ENCODE data around the gene GPR3. TPM values are rescaled to one million over a fixed set of nuclear protein-coding genes. Genes with fewer than 3 reads are reported as not detected.

GPR3 gene
- total and polyA plus RNA-seq, 2 donors (not counting 3 experiments of a cell fraction or from before 2014, with no cell fraction given): 1.8 TPM

DNA sequence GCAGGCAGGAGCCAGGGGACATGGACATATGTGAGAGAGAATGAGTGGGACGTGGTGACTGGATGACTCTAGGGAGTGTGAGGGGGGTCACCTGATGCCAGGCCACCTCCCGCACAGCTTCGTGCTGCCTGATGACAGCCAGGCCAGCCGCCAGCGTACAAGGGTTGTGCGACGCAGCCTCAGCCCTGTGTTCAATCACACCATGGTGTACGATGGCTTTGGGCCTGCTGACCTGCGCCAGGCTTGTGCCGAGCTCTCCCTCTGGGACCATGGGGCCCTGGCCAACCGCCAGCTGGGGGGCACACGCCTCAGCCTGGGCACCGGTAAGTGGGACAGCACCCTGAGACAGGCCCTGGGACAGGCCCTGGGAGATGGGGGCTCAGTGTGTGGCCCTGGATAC lies 39.3 kb upstream of the GPR3 start:
- dilution Hi-C loops (cut with MboI; ENCODE audit: extremely low pct_ligation_motif_present, low sequenced_read_pairs) (no loop called here), intact Hi-C loops (cut with micrococcal nuclease) (no loop called here)
- TF ChIP-seq EZH2 (IDR thresholded peaks at IDR 0.05; ENCODE audit: borderline replicate concordance, low read depth, low read length, severe bottlenecking): no peak
- no peak for TF ChIP-seq POLR2AphosphoS5 (IDR thresholded peaks at IDR 0.05; ENCODE audit: insufficient read depth, low read depth, low read length)
- TF ChIP-seq MYC (IDR thresholded peaks at IDR 0.05; ENCODE audit: low read depth, low read length): no peak
- TF ChIP-seq JUN (IDR thresholded peaks at IDR 0.05; ENCODE audit: borderline replicate concordance, insufficient read depth, insufficient read length, low read depth): no peak
- no peak for TF ChIP-seq FOS (IDR thresholded peaks at IDR 0.05; ENCODE audit: borderline replicate concordance, insufficient read depth, low read length)
- no peak for TF ChIP-seq GATA2 (IDR thresholded peaks at IDR 0.05; ENCODE audit: insufficient read depth, insufficient read length, low read depth, low read length)
- no peak overlapping the region for H3K27ac ChIP-seq (ENCODE audit: insufficient read depth, low read depth, low read length)
- H3K4me3 ChIP-seq (replicated peaks in 1 of 3; ENCODE audit: insufficient read depth in 1 of 3, low read depth in 1 of 3, low read length in 3 of 3): no peak overlapping the region
- H3K4me2 ChIP-seq (ENCODE audit: insufficient read depth, low read length): no peak overlapping the region
- H2AFZ ChIP-seq (ENCODE audit: low read depth, low read length): no peak overlapping the region
- FAIRE-seq (no peak), DNase-seq (ENCODE audit: low read depth, low spot score) (no peak)
- H3K4me1 ChIP-seq (ENCODE audit: control insufficient read depth, extremely low read depth, insufficient read depth, low read length): peaks cover 7% of the 10 kb centered on the region
- no TSS peak for BruUV-seq (replicated peaks)
- no peak overlapping the region for H3K9ac ChIP-seq (replicated peaks; ENCODE audit: extremely low read depth, insufficient read depth, low read length)
- ChIA-PET POLR2A (no interaction called here), CTCF (interaction anchor here (0.7 to 5.5 kb wide), 7 partner anchors 13 to 57 kb away, joined by 3 to 54 read pairs (median 8); partner anchors contain the start of gene MAP3K6)
- no peaks in the 10 kb centered on the region for H3K79me2 ChIP-seq (ENCODE audit: control insufficient read depth, insufficient read depth, low read length)
- H4K20me1 ChIP-seq (replicated peaks; ENCODE audit: control insufficient read depth, extremely low read depth, insufficient read depth, low read length): no peaks in the 10 kb centered on the region
- H3K36me3 ChIP-seq (ENCODE audit: control insufficient read depth in 2 of 2, extremely low read depth in 1 of 2, insufficient read depth in 2 of 2, low read length in 2 of 2): peaks cover 0 to 2% of the 10 kb centered on the region in 2 experiments
- H3K9me3 ChIP-seq (replicated peaks; ENCODE audit: control insufficient read depth, insufficient read depth, low read length): no peaks in the 10 kb centered on the region
- no peaks in the 10 kb centered on the region for H3K9me1 ChIP-seq (replicated peaks; ENCODE audit: control insufficient read depth, extremely low read depth, insufficient read depth, low read length)
- peaks cover 2 to 5% of the 10 kb centered on the region in 2 experiments for H3K27me3 ChIP-seq (ENCODE audit: control insufficient read depth in 2 of 2, insufficient read depth in 2 of 2, low read length in 2 of 2)

DNA sequence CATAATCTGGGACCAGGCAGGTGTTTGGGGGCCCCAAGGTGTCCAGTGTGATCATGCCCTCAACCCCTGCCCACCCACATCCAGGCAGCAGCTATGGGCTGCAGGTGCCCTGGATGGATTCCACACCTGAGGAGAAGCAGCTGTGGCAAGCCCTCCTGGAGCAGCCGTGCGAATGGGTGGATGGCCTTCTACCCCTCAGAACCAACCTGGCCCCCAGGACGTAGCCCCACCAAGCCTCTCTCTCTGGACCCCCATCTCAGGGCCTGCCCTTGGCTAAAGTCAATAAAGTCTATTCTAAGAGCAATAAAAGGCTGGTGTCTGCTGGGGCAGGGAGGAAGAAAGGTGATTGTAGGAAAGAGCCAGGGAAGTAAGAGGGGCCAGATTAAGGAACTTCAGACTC lies 38.8 kb upstream of the GPR3 start:
- no peak for DNase-seq (ENCODE audit: low read depth, low spot score)
- Histone ChIP-seq H2AFZ (ENCODE audit: low read depth, low read length) (no peak overlapping the region), H3K9ac (replicated peaks; ENCODE audit: extremely low read depth, insufficient read depth, low read length) (no peak overlapping the region), H4K20me1 (replicated peaks; ENCODE audit: control insufficient read depth, extremely low read depth, insufficient read depth, low read length) (no peaks in the 10 kb centered on the region), H3K36me3 (ENCODE audit: control insufficient read depth in 2 of 2, extremely low read depth in 1 of 2, insufficient read depth in 2 of 2, low read length in 2 of 2) (peaks cover 0 to 2% of the 10 kb centered on the region in 2 experiments), H3K4me3 (replicated peaks in 1 of 3; ENCODE audit: insufficient read depth in 1 of 3, low read depth in 1 of 3, low read length in 3 of 3) (no peak overlapping the region), H3K4me2 (ENCODE audit: insufficient read depth, low read length) (no peak overlapping the region), H3K27me3 (ENCODE audit: control insufficient read depth in 2 of 2, insufficient read depth in 2 of 2, low read length in 2 of 2) (peaks cover 2 to 5% of the 10 kb centered on the region in 2 experiments), H3K79me2 (ENCODE audit: control insufficient read depth, insufficient read depth, low read length) (no peaks in the 10 kb centered on the region), H3K9me3 (replicated peaks; ENCODE audit: control insufficient read depth, insufficient read depth, low read length) (no peaks in the 10 kb centered on the region), H3K9me1 (replicated peaks; ENCODE audit: control insufficient read depth, extremely low read depth, insufficient read depth, low read length) (no peaks in the 10 kb centered on the region), H3K27ac (ENCODE audit: insufficient read depth, low read depth, low read length) (no peak overlapping the region), H3K4me1 (ENCODE audit: control insufficient read depth, extremely low read depth, insufficient read depth, low read length) (peaks cover 7% of the 10 kb centered on the region)
- dilution Hi-C loops (cut with MboI; ENCODE audit: extremely low pct_ligation_motif_present, low sequenced_read_pairs): no loop called here
- intact Hi-C loops (cut with micrococcal nuclease): no loop called here
- TF ChIP-seq, protein P1, sequence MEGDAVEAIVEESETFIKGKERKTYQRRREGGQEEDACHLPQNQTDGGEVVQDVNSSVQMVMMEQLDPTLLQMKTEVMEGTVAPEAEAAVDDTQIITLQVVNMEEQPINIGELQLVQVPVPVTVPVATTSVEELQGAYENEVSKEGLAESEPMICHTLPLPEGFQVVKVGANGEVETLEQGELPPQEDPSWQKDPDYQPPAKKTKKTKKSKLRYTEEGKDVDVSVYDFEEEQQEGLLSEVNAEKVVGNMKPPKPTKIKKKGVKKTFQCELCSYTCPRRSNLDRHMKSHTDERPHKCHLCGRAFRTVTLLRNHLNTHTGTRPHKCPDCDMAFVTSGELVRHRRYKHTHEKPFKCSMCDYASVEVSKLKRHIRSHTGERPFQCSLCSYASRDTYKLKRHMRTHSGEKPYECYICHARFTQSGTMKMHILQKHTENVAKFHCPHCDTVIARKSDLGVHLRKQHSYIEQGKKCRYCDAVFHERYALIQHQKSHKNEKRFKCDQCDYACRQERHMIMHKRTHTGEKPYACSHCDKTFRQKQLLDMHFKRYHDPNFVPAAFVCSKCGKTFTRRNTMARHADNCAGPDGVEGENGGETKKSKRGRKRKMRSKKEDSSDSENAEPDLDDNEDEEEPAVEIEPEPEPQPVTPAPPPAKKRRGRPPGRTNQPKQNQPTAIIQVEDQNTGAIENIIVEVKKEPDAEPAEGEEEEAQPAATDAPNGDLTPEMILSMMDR (IDR thresholded peaks at IDR 0.05; ENCODE audit: extremely low read depth in 1 of 2, insufficient read depth in 1 of 2, low read depth in 1 of 2, low read length in 2 of 2): no peak
- no peak for TF ChIP-seq JUN (IDR thresholded peaks at IDR 0.05; ENCODE audit: borderline replicate concordance, insufficient read depth, insufficient read length, low read depth)
- no peak for TF ChIP-seq GATA2 (IDR thresholded peaks at IDR 0.05; ENCODE audit: insufficient read depth, insufficient read length, low read depth, low read length)
- no peak for TF ChIP-seq MYC (IDR thresholded peaks at IDR 0.05; ENCODE audit: low read depth, low read length)
- TF ChIP-seq, protein P2, sequence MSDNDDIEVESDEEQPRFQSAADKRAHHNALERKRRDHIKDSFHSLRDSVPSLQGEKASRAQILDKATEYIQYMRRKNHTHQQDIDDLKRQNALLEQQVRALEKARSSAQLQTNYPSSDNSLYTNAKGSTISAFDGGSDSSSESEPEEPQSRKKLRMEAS (IDR thresholded peaks at IDR 0.05; ENCODE audit: insufficient read depth, insufficient read length): no peak
- no peak for TF ChIP-seq FOS (IDR thresholded peaks at IDR 0.05; ENCODE audit: borderline replicate concordance, insufficient read depth, low read length)
- no peak for TF ChIP-seq POLR2A (IDR thresholded peaks at IDR 0.05; ENCODE audit: low read depth, low read length)
- no peak for TF ChIP-seq POLR2AphosphoS5 (IDR thresholded peaks at IDR 0.05; ENCODE audit: insufficient read depth, low read depth, low read length)
- TF ChIP-seq EZH2 (IDR thresholded peaks at IDR 0.05; ENCODE audit: borderline replicate concordance, low read depth, low read length, severe bottlenecking): no peak
- ChIA-PET CTCF (interaction anchor here (0.7 to 5.5 kb wide), 6 partner anchors 12 to 57 kb away, joined by 3 to 54 read pairs (median 10); partner anchors contain the start of gene MAP3K6), POLR2A (no interaction called here)
- BruUV-seq (replicated peaks): no TSS peak
- FAIRE-seq: no peak
